K562 (cell line): ENCODE results near the gene COPE. TPM values are rescaled to one million over a fixed set of nuclear protein-coding genes. Genes with fewer than 3 reads are reported as not detected.

Source experiments
- DEAF1 ChIP-seq: fragments of 450-650 bp; formaldehyde crosslinking; IDR thresholded peaks from 2 replicates; pipeline ENCODE4 v1.4.0; 2020; ENCODE audit warnings: mild to moderate bottlenecking, moderate library complexity
- FIP1L1 ChIP-seq: fragments of 200-400 bp; formaldehyde crosslinking; IDR thresholded peaks from 2 replicates; pipeline ENCODE4 v1.6.1; 2018; ENCODE audit warnings: mild to moderate bottlenecking, low read depth, low read length; ENCODE audit not compliant: poor library complexity, severe bottlenecking
- L3MBTL2 ChIP-seq: fragments of 450-650 bp; IDR thresholded peaks from 2 replicates; pipeline ENCODE4 v1.6.1; 2016; ENCODE audit warnings: mild to moderate bottlenecking, moderate library complexity
- MYC ChIP-seq, 2 experiments: fragments of 250-450 bp in 1 of 2; sonication (Bioruptor Pico) in 1 of 2; IDR thresholded peaks; 2 replicates each; pipeline versions ENCODE4 v1.5.1 to v1.6.1; 2012 to 2021; ENCODE audit warnings: low read depth in 2 of 2, borderline replicate concordance in 1 of 2, improper control_type of control experiment in 1 of 2, low read length in 1 of 2, mild to moderate bottlenecking in 1 of 2, moderate library complexity in 1 of 2
- NFE2L1 ChIP-seq: fragments of 450-650 bp; IDR thresholded peaks from 2 replicates; pipeline ENCODE4 v1.6.1; 2016; ENCODE audit warnings: missing genetic modification characterization, low read depth, mild to moderate bottlenecking, missing compliant biosample characterization, moderate library complexity, borderline replicate concordance
- NONO ChIP-seq, 2 experiments: fragments of 200-400 bp in 1 of 2; fragments of 450-650 bp in 1 of 2; formaldehyde crosslinking in 1 of 2; IDR thresholded peaks; 2 replicates each; pipeline ENCODE4 v1.6.1; 2017; ENCODE audit warnings: low read depth in 2 of 2, mild to moderate bottlenecking in 2 of 2, moderate library complexity in 2 of 2, low read length in 1 of 2
- PHTF2 ChIP-seq: fragments of 250-450 bp; sonication (Bioruptor Pico); IDR thresholded peaks from 2 replicates; pipeline ENCODE4 v1.5.0; 2021; ENCODE audit warnings: mild to moderate bottlenecking
- REST ChIP-seq, 2 experiments: fragments of 450-650 bp; formaldehyde crosslinking in 1 of 2; IDR thresholded peaks; 2 replicates each; pipeline versions ENCODE4 v1.4.0 to v1.6.1; 2014 to 2020; ENCODE audit warnings: mild to moderate bottlenecking in 2 of 2, borderline replicate concordance in 1 of 2, low read depth in 1 of 2
- SOX6 ChIP-seq: fragments of 450-650 bp; IDR thresholded peaks from 2 replicates; pipeline ENCODE4 v1.6.1; 2014; ENCODE audit warnings: mild to moderate bottlenecking
- TAF1 ChIP-seq: IDR thresholded peaks from 2 replicates; pipeline ENCODE4 v1.6.1; 2011; ENCODE audit warnings: mild to moderate bottlenecking, low read length, moderate library complexity; ENCODE audit not compliant: insufficient read depth, control insufficient read depth, severe bottlenecking; ENCODE audit errors: extremely low read depth
- VEZF1 ChIP-seq: fragments of 200-800 bp; sonication (Bioruptor generic); IDR thresholded peaks from 2 replicates; pipeline ENCODE4 v1.6.1; 2017; ENCODE audit warnings: missing genetic modification characterization, missing compliant biosample characterization
- YY1 ChIP-seq, 3 experiments: IDR thresholded peaks; 2 replicates each; pipeline ENCODE4 v1.6.1; 2011; ENCODE audit warnings: low read length in 2 of 3, mild to moderate bottlenecking in 2 of 3, moderate library complexity in 2 of 3, borderline replicate concordance in 1 of 3, control low read depth in 1 of 3, low read depth in 1 of 3; ENCODE audit not compliant: insufficient read depth in 3 of 3, insufficient replicate concordance in 2 of 3, control insufficient read depth in 1 of 3, insufficient read length in 1 of 3; ENCODE audit errors: extremely low read depth in 1 of 3
- polyA plus RNA-seq, 8 experiments: library from polyadenylated mRNA; depleted of rRNA in 4 of 8; stranded (reverse) in 5 of 8; unstranded in 3 of 8; fragments of >200 nt; fragmentation: Nextera tagmentation in 2 of 8; fragmentation: Illumina TruSeq in 1 of 8; extraction: Ambion mirVana in 2 of 8; extraction: Trizol in 1 of 8; gene quantifications; 2 replicates each; pipeline versions ENCODE4 v1.2.1 to v1.2.3, GENCODE V29; 2011 to 2014; ENCODE audit warnings: inconsistent platforms in 1 of 8, missing spikeins in 1 of 8
- total RNA-seq, 7 experiments: library from RNA; depleted of rRNA in 6 of 7; stranded (reverse); fragments of >200 nt in 6 of 7; fragmentation: Illumina TruSeq in 2 of 7; extraction: Trizol in 2 of 7; gene quantifications; 2 replicates each; pipeline versions ENCODE4 v1.2.1 to v1.2.3, GENCODE V29; 2011 to 2021; ENCODE audit warnings: low replicate concordance in 1 of 7

The COPE gene
- total and polyA plus RNA-seq, 9 of the 15 experiments (the other 6 are each of a cell fraction or from before 2014, with no cell fraction given), result 5.8 to 273 (median 147) TPM

GRCh38 chr19:18865973-18866799 is 53.0 kb downstream of the COPE start (continued):
- peak; percentile 66 for TF ChIP-seq FIP1L1
- TF ChIP-seq YY1 (IDR thresholded peaks at IDR 0.05; ENCODE audit: borderline replicate concordance in 1 of 3, control insufficient read depth in 1 of 3, extremely low read depth in 1 of 3, insufficient read depth in 3 of 3, insufficient read length in 1 of 3, insufficient replicate concordance in 2 of 3, low read depth in 1 of 3, low read length in 2 of 3), result peak in 2 of 3 experiments; percentile 31 to 47
- no peak for TF ChIP-seq PHTF2 (CRISPR knock-in tag)
- 0 out of 2 replicates have a peak, but pooled peaks have one; percentile 26 for TF ChIP-seq DEAF1 (CRISPR knock-in tag)
- TF ChIP-seq TAF1, result peak; percentile 36
- TF ChIP-seq L3MBTL2, result peak; percentile 77
- peak in 1 of 2 experiments; percentile 33; a peak in 1 of 4 replicates for TF ChIP-seq NONO (IDR thresholded peaks at IDR 0.05; ENCODE audit: low read depth in 2 of 2, low read length in 1 of 2)
- peak; percentile 94 for TF ChIP-seq MYC (IDR thresholded peaks at IDR 0.05; ENCODE audit: low read depth, low read length)
- TF ChIP-seq MYC (CRISPR knock-in tag; IDR thresholded peaks at IDR 0.05; ENCODE audit: borderline replicate concordance, low read depth), result no peak
- TF ChIP-seq SOX6, result peak; percentile 20; the same call in 1 of the 2 replicates
- peak; percentile 64 for TF ChIP-seq REST (IDR thresholded peaks at IDR 0.05; ENCODE audit: borderline replicate concordance)
- TF ChIP-seq REST (CRISPR knock-in tag; IDR thresholded peaks at IDR 0.05; ENCODE audit: low read depth), result no peak
- no peak for TF ChIP-seq NFE2L1 (tag)
- TF ChIP-seq VEZF1 (CRISPR knock-in tag), result peak; percentile 74
